ENCODE results near the gene ATXN7L1. TPM values are rescaled to one million over a fixed set of nuclear protein-coding genes. Genes with fewer than 3 reads are reported as not detected.

Gene ATXN7L1
- total RNA-seq, 4 donors from 2014 or later, result 12.3 to 28.8 (median 21.0) TPM

GRCh38 chr7:105621617-105622016, 254.8 kb downstream of the ATXN7L1 start:
- in situ Hi-C loops (cut with MboI; ENCODE audit: low pct_ligation_motif_present in 1 of 4, low pct_unique_long_range_greater_than_20kb in 1 of 4, low sequenced_read_pairs in 3 of 4), result no loop called here
- Histone ChIP-seq H3K36me3 (peaks cover 0 to 10% (median 6%) of the 10 kb centered on the region in 4 donors), H3K4me1 (no peaks in the 10 kb centered on the region), H3K9me3 (no peaks in the 10 kb centered on the region), H3K27ac (peak overlapping the region in 3 of 4 donors; percentile 3 to 55 (median 37)), H3K4me3 (no peak overlapping the region), H3K27me3 (no peaks in the 10 kb centered on the region)
- WGBS, 2 donors (ENCODE audit: low coverage in 1 of 2), result 65 to 100% methylated on average over 1 to 3 of the region's 3 CpGs
- DNase-seq, result peak; percentile 33
- TF ChIP-seq POLR2AphosphoS5 (IDR thresholded peaks at IDR 0.05) (peak in 1 of 3 donors; percentile 15), POLR2A (IDR thresholded peaks at IDR 0.05) (no peak)
- intact Hi-C loops (cut with DNase I; ENCODE audit: low total_unique reads), result no loop called here

- in situ Hi-C loops (cut with MboI; ENCODE audit: low pct_ligation_motif_present in 1 of 4, low pct_unique_long_range_greater_than_20kb in 1 of 4, low sequenced_read_pairs in 3 of 4) (no loop called here), intact Hi-C loops (cut with DNase I; ENCODE audit: low total_unique reads) (no loop called here)
- peak overlapping the region in 2 of 4 donors; percentile 37 to 55 for H3K27ac ChIP-seq
- H3K4me3 ChIP-seq, result no peak overlapping the region
- TF ChIP-seq POLR2A (IDR thresholded peaks at IDR 0.05) (no peak), EP300 (IDR thresholded peaks at IDR 0.05; ENCODE audit: low read depth) (no peak), POLR2AphosphoS5 (IDR thresholded peaks at IDR 0.05) (no peak)
- TF ChIP-seq, protein P1, sequence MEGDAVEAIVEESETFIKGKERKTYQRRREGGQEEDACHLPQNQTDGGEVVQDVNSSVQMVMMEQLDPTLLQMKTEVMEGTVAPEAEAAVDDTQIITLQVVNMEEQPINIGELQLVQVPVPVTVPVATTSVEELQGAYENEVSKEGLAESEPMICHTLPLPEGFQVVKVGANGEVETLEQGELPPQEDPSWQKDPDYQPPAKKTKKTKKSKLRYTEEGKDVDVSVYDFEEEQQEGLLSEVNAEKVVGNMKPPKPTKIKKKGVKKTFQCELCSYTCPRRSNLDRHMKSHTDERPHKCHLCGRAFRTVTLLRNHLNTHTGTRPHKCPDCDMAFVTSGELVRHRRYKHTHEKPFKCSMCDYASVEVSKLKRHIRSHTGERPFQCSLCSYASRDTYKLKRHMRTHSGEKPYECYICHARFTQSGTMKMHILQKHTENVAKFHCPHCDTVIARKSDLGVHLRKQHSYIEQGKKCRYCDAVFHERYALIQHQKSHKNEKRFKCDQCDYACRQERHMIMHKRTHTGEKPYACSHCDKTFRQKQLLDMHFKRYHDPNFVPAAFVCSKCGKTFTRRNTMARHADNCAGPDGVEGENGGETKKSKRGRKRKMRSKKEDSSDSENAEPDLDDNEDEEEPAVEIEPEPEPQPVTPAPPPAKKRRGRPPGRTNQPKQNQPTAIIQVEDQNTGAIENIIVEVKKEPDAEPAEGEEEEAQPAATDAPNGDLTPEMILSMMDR (IDR thresholded peaks at IDR 0.05), result no peak
- H3K36me3 ChIP-seq, result peaks cover 0 to 10% (median 4%) of the 10 kb centered on the region in 4 donors
- WGBS, 2 donors (ENCODE audit: low coverage in 1 of 2), result 34 to 42% methylated on average over 2 of the region's 2 CpGs
- no peak for DNase-seq
- H3K27me3 ChIP-seq, result no peaks in the 10 kb centered on the region
- no peaks in the 10 kb centered on the region for H3K9me3 ChIP-seq
- no peaks in the 10 kb centered on the region for H3K4me1 ChIP-seq
These were observed 255.2 kb downstream of the ATXN7L1 start for GRCh38 chr7:105621176-105621575.

GRCh38 chr7:105619590-105619989, 256.8 kb downstream of the ATXN7L1 start:
- in situ Hi-C loops (cut with MboI; ENCODE audit: low pct_ligation_motif_present in 1 of 4, low pct_unique_long_range_greater_than_20kb in 1 of 4, low sequenced_read_pairs in 3 of 4) (no loop called here), intact Hi-C loops (cut with DNase I; ENCODE audit: low total_unique reads) (no loop called here)
- Histone ChIP-seq H3K36me3 (peaks cover 0 to 10% (median under 1%) of the 10 kb centered on the region in 4 donors), H3K9me3 (no peaks in the 10 kb centered on the region), H3K4me3 (no peak overlapping the region), H3K27me3 (no peaks in the 10 kb centered on the region), H3K27ac (no peak overlapping the region), H3K4me1 (no peaks in the 10 kb centered on the region)
- no peak for DNase-seq
- TF ChIP-seq POLR2A (IDR thresholded peaks at IDR 0.05), result no peak
- TF ChIP-seq EP300 (IDR thresholded peaks at IDR 0.05; ENCODE audit: low read depth), result no peak
- no peak for TF ChIP-seq POLR2AphosphoS5 (IDR thresholded peaks at IDR 0.05)
- TF ChIP-seq, protein P1 (IDR thresholded peaks at IDR 0.05), result no peak
- 78 to 92% methylated on average over 3 to 4 of the region's 4 CpGs for WGBS, 2 donors (ENCODE audit: low coverage in 1 of 2)

DNA sequence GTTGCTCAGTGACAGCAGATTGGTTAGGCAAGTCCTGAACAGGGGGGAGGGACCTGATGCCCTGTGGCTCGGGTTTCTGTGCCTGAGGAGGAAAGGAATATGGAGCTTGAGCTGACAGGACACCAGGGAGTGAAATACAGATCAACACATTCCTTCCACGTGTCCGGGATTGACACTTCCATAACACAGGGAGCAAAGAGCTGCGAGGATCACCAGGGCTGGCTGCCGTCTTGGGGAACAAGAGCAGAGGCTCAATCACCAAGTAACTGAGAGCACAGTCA, 258.4 kb downstream of the ATXN7L1 start:
- WGBS, 2 donors (ENCODE audit: low coverage in 1 of 2), result 86% methylated on average over 5 of the region's 5 CpGs; no CpG with 5 or more reads in 1 of the 2 donors
- no peak overlapping the region for H3K4me3 ChIP-seq
- in situ Hi-C loops (cut with MboI; ENCODE audit: low pct_ligation_motif_present in 1 of 4, low pct_unique_long_range_greater_than_20kb in 1 of 4, low sequenced_read_pairs in 3 of 4) (no loop called here), intact Hi-C loops (cut with DNase I; ENCODE audit: low total_unique reads) (no loop called here)
- TF ChIP-seq EP300 (IDR thresholded peaks at IDR 0.05; ENCODE audit: low read depth), result no peak
- TF ChIP-seq, protein P1 (IDR thresholded peaks at IDR 0.05), result no peak
- TF ChIP-seq POLR2A (IDR thresholded peaks at IDR 0.05), result no peak
- TF ChIP-seq POLR2AphosphoS5 (IDR thresholded peaks at IDR 0.05), result no peak
- H3K9me3 ChIP-seq, result no peaks in the 10 kb centered on the region
- H3K27me3 ChIP-seq, result no peaks in the 10 kb centered on the region
- H3K36me3 ChIP-seq, result peaks cover 0 to 9% (median 4%) of the 10 kb centered on the region in 4 donors
- no peak overlapping the region for H3K27ac ChIP-seq
- DNase-seq, result no peak
- H3K4me1 ChIP-seq, result no peaks in the 10 kb centered on the region
